HepG2 (cell line): ENCODE measurements around the gene C2CD3. TPM values are rescaled to one million over a fixed set of nuclear protein-coding genes. Genes with fewer than 3 reads are reported as not detected.

ENCODE experiments used
- FUBP1 ChIP-seq: sonication (generic); formaldehyde crosslinking; IDR thresholded peaks from 2 replicates; pipeline ENCODE4 v1.5.1; 2020; ENCODE audit warnings: missing genetic modification reagents, mild to moderate bottlenecking, borderline replicate concordance
- HES4 ChIP-seq: sonication (generic); formaldehyde crosslinking; IDR thresholded peaks from 2 replicates; pipeline ENCODE4 v1.9.0; 2021; ENCODE audit warnings: mild to moderate bottlenecking, missing genetic modification reagents, borderline replicate concordance
- IRF9 ChIP-seq: sonication (generic); formaldehyde crosslinking; IDR thresholded peaks from 2 replicates; pipeline ENCODE4 v1.8.0; 2022; ENCODE audit warnings: missing genetic modification reagents, mild to moderate bottlenecking, borderline replicate concordance
- LBX2 ChIP-seq: sonication (generic); formaldehyde crosslinking; IDR thresholded peaks from 2 replicates; pipeline ENCODE4 v1.5.0; 2020; ENCODE audit warnings: missing genetic modification reagents, mild to moderate bottlenecking, borderline replicate concordance
- MYPOP ChIP-seq: sonication (generic); formaldehyde crosslinking; IDR thresholded peaks from 2 replicates; pipeline ENCODE4 v1.8.1; 2023; ENCODE audit warnings: mild to moderate bottlenecking, moderate library complexity, missing genetic modification reagents
- NR2C2 ChIP-seq: sonication (generic); formaldehyde crosslinking; IDR thresholded peaks from 2 replicates; pipeline ENCODE4 v1.4.0; 2020; ENCODE audit warnings: missing genetic modification reagents, mild to moderate bottlenecking, moderate library complexity, borderline replicate concordance
- SMC3 ChIP-seq: IDR thresholded peaks from 2 replicates; pipeline ENCODE4 v1.6.1; 2011; ENCODE audit warnings: low read length, improper control_type of control experiment
- ZBTB43 ChIP-seq: sonication (generic); formaldehyde crosslinking; conservative IDR thresholded peaks from 2 replicates; pipeline ENCODE4 v1.4.0; 2020; ENCODE audit warnings: missing genetic modification reagents
- ZFP91 ChIP-seq: sonication (generic); formaldehyde crosslinking; IDR thresholded peaks from 2 replicates; pipeline ENCODE4 v1.9.0; 2022; ENCODE audit warnings: missing genetic modification reagents, mild to moderate bottlenecking, borderline replicate concordance
- ZNF260 ChIP-seq: sonication (generic); formaldehyde crosslinking; IDR thresholded peaks from 2 replicates; pipeline ENCODE4 v1.4.0; 2020; ENCODE audit warnings: missing genetic modification reagents, low read depth, mild to moderate bottlenecking, borderline replicate concordance
- polyA plus RNA-seq, 8 experiments: library from polyadenylated mRNA; depleted of rRNA in 3 of 8; stranded (reverse) in 7 of 8; unstranded in 1 of 8; fragments of >200 nt; fragmentation: Illumina TruSeq in 4 of 8; extraction: Trizol in 4 of 8; gene quantifications; 2 replicates each; pipeline versions ENCODE4 v1.2.1 to v1.2.3, GENCODE V29; 2011 to 2016; ENCODE audit warnings: low read depth in 4 of 8, missing spikeins in 1 of 8, mixed read lengths in 1 of 8; ENCODE audit not compliant: insufficient read depth in 1 of 8
- total RNA-seq, 5 experiments: library from RNA; depleted of rRNA; stranded (reverse); fragments of >200 nt; fragmentation: Illumina TruSeq; extraction: Trizol; gene quantifications; 2 replicates each; pipeline ENCODE4 v1.2.3, GENCODE V29; 2016; ENCODE audit warnings: low read depth in 1 of 5

The C2CD3 gene
- total and polyA plus RNA-seq, 2 of the 13 experiments (the other 11 are each of a cell fraction or from before 2014, with no cell fraction given) = 5.5 to 6.4 TPM

- TF ChIP-seq LBX2 (CRISPR knock-in tag) (peak; percentile 94), ZBTB43 (0 out of 2 replicates have a peak, but pooled peaks have one; percentile 53), ZFP91 (peak; percentile 92), FUBP1 (CRISPR knock-in tag) (no peak), IRF9 (no peak), MYPOP (peak; percentile 81), NR2C2 (CRISPR knock-in tag) (peak; percentile 92), ZNF260 (CRISPR knock-in tag) (no peak), HES4 (CRISPR knock-in tag) (peak; percentile 88; the same call in 1 of the 2 replicates), SMC3 (peak; percentile 14; the same call in 1 of the 2 replicates)
These were observed at the start of gene C2CD3, which contains the start of gene PPME1 (continued) for GRCh38 chr11:74170694-74171629.
